Activated naive CD8-positive, alpha-beta T cell treated with anti-CD3 and anti-CD28 coated beads, Interleukin-2, amount 50 U/mL, for 16 hours (primary cell): Measurements from ENCODE around the gene SLC35G6.
"Not testable (repeated sequence)": the region's sequence is repeated elsewhere in the genome, so short reads cannot be mapped to it uniquely, and the experiment has no call there.

Source experiments
- DNase-seq: peaks from one replicate; pipeline ENCODE4 v3.0.0-alpha.2; 2020; ENCODE audit warnings: low read depth, low spot score

Gene SLC35G6

GRCh38 chr17:7481275-7481674 lies at the start of gene SLC35G6:
SLC35G6 (plus strand) TSS chr17:7481446; CDS start chr17:7481517, 71 bp downstream.
- DNase-seq, result not testable (repeated sequence)

GRCh38 chr17:7432296-7432695 lies 49.0 kb upstream of the SLC35G6 start:
- DNase-seq, result no peak

- no peak for DNase-seq
These were observed 45.3 kb upstream of the SLC35G6 start for GRCh38 chr17:7435676-7436555.

- peak; percentile 63 for DNase-seq
These were observed 44.5 kb upstream of the SLC35G6 start for GRCh38 chr17:7436556-7437368.

- no peak for DNase-seq
These were observed 43.8 kb upstream of the SLC35G6 start for GRCh38 chr17:7437369-7437863.

- DNase-seq, result peak; percentile 16
These were observed 43.2 kb upstream of the SLC35G6 start for GRCh38 chr17:7437950-7438614.

GRCh38 chr17:7438656-7439460 lies 42.4 kb upstream of the SLC35G6 start:
- DNase-seq, result no peak

GRCh38 chr17:7439462-7440112 lies 41.7 kb upstream of the SLC35G6 start, which contains the start of gene FGF11:
FGF11 (plus strand) TSS chr17:7439512; CDS start chr17:7439621, 109 bp downstream.
- DNase-seq, result no peak

GRCh38 chr17:7440113-7440833 lies 41.0 kb upstream of the SLC35G6 start:
- DNase-seq, result no peak

- DNase-seq, result no peak
These were observed 40.4 kb upstream of the SLC35G6 start for GRCh38 chr17:7440834-7441195.

GRCh38 chr17:7441266-7441665 lies 40.0 kb upstream of the SLC35G6 start:
- no peak for DNase-seq

- no peak for DNase-seq
These were observed 39.1 kb upstream of the SLC35G6 start for GRCh38 chr17:7442142-7442541.

GRCh38 chr17:7443499-7444485 lies 37.5 kb upstream of the SLC35G6 start:
- no peak for DNase-seq

- DNase-seq, result no peak
These were observed 36.3 kb upstream of the SLC35G6 start, which contains the start of gene CHRNB1 for GRCh38 chr17:7444682-7445618. CHRNB1 (plus strand) TSS chr17:7445061; CDS start chr17:7445128, 67 bp downstream.

GRCh38 chr17:7445619-7445968 lies 35.7 kb upstream of the SLC35G6 start:
- DNase-seq, result no peak

GRCh38 chr17:7448461-7448860 lies 32.8 kb upstream of the SLC35G6 start:
- DNase-seq, result no peak

- no peak for DNase-seq
These were observed 21.2 kb upstream of the SLC35G6 start for GRCh38 chr17:7459961-7460545.
